ENCODE results near the gene COL25A1. TPM values are rescaled to one million over a fixed set of nuclear protein-coding genes. Genes with fewer than 3 reads are reported as not detected.

COL25A1 gene
- total RNA-seq, 1 experiment from 2014 or later: 4.2 TPM

DNA sequence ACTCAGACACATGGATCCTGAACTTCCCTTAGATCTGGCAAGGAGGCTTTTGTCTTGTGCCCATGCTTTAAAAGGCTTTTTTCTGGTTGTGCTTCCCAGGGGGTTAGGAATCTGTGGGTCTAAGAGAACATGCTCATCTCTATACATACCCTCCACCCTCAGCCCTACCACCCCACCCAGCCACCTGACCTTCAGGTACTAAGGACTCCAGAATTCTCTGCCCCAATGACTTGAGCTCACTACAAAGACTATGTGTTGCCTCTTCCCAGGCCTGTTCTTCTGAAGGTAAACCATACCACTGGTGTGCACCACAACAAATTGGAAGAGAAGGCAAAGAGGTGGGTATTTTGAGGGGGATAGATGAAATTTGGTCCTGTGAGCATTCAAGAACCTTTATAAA, 372.3 kb downstream of the COL25A1 start:
- Histone ChIP-seq H3K56ac (ENCODE audit: insufficient read length, low read depth, low read length) (no peak overlapping the region), H4K5ac (ENCODE audit: insufficient read length, low read depth, low read length) (no peak overlapping the region), H3K9ac (ENCODE audit: extremely low read depth, insufficient read length, low read length) (no peak overlapping the region), H3T11ph (ENCODE audit: low read length) (no peak overlapping the region), H3K9me3 (ENCODE audit: control insufficient read depth, low read depth, low read length) (no peaks in the 10 kb centered on the region), H3K27ac (ENCODE audit: insufficient read length, low read depth, low read length) (no peak overlapping the region), H2BK5ac (ENCODE audit: insufficient read length, low read length) (no peak overlapping the region), H3K23me2 (ENCODE audit: insufficient read length, low read depth, low read length, poor library complexity, severe bottlenecking) (no peaks in the 10 kb centered on the region), H4K20me1 (ENCODE audit: control insufficient read depth, insufficient read depth, insufficient read length) (no peaks in the 10 kb centered on the region), H2BK15ac (ENCODE audit: low read depth, low read length) (no peak overlapping the region), H2BK120ac (ENCODE audit: low read depth, low read length, poor library complexity, severe bottlenecking) (no peak overlapping the region), H4K91ac (ENCODE audit: insufficient read length, low read depth, low read length) (no peak overlapping the region), H3K4me2 (ENCODE audit: insufficient read depth, insufficient read length, low read length) (no peak overlapping the region), H3K4ac (ENCODE audit: low read depth, low read length) (no peak overlapping the region), H3K27me3 (ENCODE audit: insufficient read depth, low read length) (no peaks in the 10 kb centered on the region), H2BK20ac (ENCODE audit: low read depth, low read length, poor library complexity, severe bottlenecking) (no peak overlapping the region), H3K4me1 (ENCODE audit: insufficient read depth, low read length) (no peaks in the 10 kb centered on the region; the same call in 1 of the 2 replicates), H3K18ac (ENCODE audit: insufficient read length, low read depth, low read length) (no peak overlapping the region), H4K8ac (replicated peaks; ENCODE audit: insufficient read length, low read depth, low read length) (no peak overlapping the region), H2AFZ (ENCODE audit: low read length) (no peak overlapping the region), H3K23ac (ENCODE audit: insufficient read length, low read depth, low read length) (no peak overlapping the region), H3K79me1 (ENCODE audit: insufficient read depth, low read depth, low read length, poor library complexity, severe bottlenecking) (no peaks in the 10 kb centered on the region), H2AK5ac (ENCODE audit: insufficient read length, low read length) (no peak overlapping the region), H3K14ac (ENCODE audit: insufficient read depth, low read length) (no peak overlapping the region), H3K79me2 (ENCODE audit: insufficient read depth, low read length) (no peaks in the 10 kb centered on the region), H2BK12ac (ENCODE audit: insufficient read length, low read depth, low read length) (no peak overlapping the region)
- Mint-ChIP-seq H3K4me1 (peaks cover 14 to 20% of the 10 kb centered on the region in 2 experiments), H3K4me3 (no peak overlapping the region), H3K27me3 (ENCODE audit: low read depth) (no peaks in the 10 kb centered on the region), H3K27ac (no peak overlapping the region; a peak in 2 of 7 replicates), H3K36me3 (ENCODE audit: insufficient read depth in 1 of 3, low read depth in 3 of 3) (no peaks in the 10 kb centered on the region), H3K9me3 (0 out of 5 replicates have a peak, but pooled peaks cover 0 to 2% of the 10 kb centered on the region in 2 experiments)
- no peak for TF ChIP-seq CTCF (conservative IDR thresholded peaks at IDR 0.05)
- DNase-seq: no peak
